Measurements from ENCODE around the gene TMEM167A.

GRCh38 chr5:83055166-83055565 lies 22.0 kb downstream of the TMEM167A start:
- TF ChIP-seq CTCF (IDR thresholded peaks at IDR 0.05) (no peak), POLR2A (IDR thresholded peaks at IDR 0.05) (no peak)
